NCI-H187 (cell line): Measurements from ENCODE around the gene ATG16L2.
"Not testable (repeated sequence)": the region's sequence is repeated elsewhere in the genome, so short reads cannot be mapped to it uniquely, and the experiment has no call there.

ENCODE experiments used
- DNase-seq, 2 experiments: peaks; one replicate each; lab custom pipeline; 2025; lab: John Stamatoyannopoulos, UW

Gene ATG16L2

DNA sequence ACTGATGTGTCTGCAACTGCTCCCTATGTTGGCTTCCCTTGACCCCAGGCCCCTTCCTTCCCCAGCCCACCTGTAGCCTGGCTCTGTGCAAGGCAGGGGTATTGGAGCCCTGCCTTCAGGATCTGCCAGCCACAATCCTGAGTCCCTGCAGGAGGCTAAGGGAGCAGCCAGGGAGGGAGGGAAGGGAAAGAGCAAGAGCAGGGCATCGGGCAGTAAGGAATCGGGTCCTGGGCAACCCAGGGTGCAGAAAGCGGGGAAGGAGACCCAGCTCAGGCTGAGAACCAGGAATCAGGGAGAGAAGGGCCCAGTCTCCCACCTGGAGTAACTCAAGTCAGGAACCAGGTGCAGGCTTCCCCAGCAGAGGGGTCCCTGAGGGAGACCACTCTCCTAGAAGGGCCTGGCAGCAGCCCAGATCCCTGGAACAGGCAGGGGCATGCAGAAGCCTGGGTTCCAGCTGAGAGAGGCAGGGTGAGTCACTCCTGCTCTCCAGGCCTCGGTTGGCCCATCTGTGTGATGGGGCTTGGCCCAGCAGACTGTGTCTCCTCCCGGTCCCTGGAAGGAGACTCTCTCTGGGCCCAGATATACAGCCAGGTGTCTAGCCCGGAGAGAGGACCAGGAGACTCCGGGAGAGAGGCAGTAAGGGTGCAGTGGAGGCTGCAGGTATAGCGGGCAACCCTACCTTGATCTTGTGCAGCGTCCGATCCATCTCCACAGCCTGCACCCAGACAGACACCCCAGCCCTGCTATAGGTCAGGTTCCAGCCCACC, 33.7 kb upstream of the ATG16L2 start:
- DNase-seq = no peak

DNA sequence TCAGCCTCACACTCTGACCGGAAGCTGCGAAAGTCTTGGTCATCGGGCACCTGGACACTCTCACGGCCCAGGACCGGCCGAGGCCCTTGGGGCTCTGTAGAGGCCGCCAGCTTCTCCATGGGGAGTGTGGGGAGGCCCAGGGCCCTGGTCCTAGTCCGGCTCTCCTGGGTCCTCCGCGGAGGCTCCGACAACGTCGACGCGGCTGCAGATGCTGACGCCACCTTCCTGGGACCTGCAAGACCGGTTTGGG, 33.2 kb upstream of the ATG16L2 start:
- DNase-seq = no peak

DNA sequence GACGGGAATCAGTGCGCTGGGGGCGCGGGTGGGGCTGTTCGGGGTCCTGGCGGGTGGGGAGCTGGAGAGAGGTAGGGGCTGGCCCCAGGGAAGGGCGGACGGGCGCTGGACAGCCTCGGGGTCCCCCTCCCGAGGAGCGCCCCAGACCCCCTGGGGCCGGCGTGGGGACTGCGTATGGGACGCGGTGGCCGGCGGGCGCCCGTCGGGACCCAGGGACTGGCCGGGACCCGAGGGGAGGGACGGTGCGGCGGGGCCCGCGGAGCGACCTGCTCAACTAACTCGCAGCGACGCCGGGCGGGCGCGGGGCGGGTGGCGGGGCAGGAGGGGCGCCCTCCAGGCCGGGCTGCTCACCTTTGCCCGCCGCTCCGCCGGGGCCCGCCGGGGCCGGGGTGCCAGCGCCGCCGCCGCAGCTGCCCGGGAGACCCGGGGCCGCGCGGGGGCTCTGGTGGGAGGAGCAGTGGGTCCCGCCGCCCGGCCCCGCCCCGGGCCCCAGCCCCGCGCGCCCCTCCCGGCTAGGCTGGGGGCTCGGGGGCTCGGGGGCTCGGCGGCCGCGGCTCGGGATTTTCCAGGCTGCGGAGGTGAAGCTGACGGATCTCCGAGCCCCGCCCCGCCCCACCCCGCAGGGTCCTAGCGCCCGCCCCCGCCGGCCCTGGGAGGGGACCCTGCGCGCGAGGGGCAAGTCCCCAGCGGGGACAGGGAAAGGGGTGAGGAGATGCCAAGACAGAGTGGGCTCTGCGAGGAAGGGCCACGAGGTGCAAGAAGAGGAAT, 32.7 kb upstream of the ATG16L2 start:
- DNase-seq = peak in 1 of 2 experiments; percentile 39

DNA sequence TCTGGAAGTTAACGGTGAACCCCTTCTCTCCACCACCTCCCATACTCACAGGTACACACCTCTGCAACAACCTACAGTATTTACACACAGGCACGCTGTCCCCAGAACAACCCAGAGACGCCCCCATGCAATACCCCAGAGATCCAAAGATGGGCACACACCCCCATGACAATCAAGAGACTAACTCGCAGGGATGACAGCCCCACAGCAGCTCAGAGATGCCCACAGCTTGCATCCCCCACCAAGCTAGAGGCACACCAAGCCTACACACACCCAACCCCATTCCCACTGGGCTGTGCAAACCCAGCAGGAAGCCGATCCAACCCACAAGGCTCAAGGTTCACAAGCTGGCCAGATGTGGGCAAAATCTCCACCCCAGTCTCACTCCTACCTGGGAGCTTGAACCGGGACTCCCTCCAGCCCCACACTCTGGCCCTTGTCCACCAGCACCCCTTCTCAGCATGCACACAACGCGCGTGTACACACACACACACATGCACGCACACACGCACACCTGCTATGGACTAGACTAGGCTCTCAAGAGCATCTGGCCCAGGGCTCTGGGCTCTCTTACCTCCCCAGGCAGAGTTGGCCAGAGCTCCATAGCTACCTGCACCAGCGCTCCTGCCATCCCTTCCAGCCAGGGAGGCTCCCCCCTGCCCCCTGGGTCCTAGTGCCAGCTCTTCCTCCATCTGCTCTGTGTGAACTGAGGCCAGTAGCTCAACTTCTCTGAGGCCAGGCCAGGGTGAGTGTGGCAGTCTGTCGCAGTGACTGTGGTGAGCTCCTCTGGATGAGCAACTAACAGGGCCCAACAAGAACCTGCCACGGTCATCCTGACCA, 31.9 kb upstream of the ATG16L2 start:
- peak; percentile 40 to 63 for DNase-seq

DNA sequence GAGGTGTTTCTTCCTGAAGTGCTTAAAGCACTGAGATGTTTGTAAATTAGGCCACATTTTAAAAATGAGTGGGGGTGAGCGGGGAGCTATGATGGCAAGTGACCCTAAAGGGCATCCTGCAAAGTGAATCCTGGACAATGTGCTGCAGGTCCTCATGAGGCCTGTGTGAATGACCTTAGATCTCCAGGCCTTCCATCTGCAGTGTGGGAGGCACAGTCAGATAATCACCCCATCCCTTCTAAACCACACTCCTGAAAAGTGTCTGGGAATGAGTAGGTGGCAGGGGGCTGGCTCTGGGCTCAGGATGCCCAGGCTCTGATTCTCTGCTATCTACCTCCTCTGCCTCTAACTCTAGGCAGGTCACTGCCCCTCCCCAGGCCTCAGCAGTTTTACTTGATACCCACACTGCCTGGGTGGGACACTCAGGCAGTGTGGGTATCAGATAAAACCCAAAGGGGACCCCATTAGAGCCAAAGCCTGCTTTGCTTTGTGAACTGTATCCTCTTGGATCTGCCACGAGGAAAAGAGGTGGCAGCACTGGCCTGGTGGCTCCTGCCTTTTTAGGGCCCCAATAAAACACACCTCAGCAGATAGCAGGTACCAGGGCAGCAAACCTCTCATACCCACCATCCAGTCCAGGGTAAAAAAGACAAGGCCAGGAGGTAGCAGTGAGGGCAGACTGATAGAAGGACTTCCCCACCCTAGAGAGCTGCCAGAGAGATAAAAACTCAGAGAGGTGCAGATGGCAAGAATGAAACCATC, 30.9 kb upstream of the ATG16L2 start:
- no peak for DNase-seq

DNA sequence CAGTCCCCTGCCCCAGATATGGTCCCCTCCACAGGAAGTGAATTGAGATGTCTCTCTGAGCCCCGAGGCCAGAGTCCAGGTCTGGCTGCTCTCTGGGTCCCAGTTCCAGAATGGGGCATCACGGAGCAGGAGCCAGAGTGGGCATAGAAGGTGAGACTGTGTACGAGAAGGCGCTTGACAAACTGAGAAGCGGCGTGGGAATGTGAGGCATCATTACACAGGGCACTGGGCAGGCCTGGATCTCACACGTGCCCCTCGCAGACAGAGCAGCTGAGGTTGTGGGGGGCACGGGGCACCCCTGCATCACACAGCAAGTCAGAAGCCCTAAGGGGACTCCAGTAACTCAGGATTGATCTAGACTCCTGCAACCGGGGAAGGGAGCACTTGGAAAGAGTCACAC, 29.5 kb upstream of the ATG16L2 start:
- no peak for DNase-seq

DNA sequence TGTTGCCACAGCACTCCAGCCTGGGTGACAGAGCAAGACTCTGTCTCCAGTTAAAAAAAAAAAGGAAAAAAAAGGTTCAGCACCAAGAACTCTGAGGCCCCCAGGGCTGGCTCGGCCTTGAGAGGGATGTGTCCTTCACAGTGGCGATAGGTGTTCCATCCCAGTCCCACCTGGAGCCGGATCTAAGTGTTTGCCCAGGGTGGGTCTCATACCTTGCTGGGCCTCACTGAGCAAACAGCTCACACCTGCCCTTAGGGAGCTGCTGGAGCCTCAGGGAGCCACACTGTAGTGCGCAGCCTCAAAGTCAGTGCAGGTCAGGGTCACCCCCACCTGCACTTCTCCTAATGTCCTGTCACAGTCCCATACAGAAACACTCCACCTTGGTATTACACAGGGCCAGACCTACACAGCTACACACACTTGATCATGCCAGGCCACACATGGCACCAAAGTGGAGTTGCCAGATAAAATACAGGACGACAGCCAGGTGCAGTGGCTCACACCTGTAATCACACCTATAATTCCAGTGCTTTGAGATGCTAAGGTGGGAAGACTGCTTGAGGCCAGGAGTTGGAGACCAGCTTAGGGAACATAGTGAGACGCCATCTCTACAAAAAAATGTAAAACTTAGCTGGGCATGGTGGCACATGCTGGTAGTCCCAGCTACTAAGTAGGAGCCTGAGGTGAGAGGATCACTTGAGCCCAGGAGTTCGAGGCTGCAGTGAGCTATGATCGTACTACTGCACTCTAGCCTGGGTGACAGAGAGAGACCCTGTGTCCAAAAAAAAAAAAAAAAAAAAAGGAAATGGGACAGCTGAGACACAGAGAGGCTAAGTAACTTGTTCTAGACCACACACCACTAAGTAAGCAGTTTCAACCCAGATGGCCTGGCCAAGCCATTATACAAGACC, 27.7 kb upstream of the ATG16L2 start:
- peak; percentile 27 to 77 for DNase-seq

DNA sequence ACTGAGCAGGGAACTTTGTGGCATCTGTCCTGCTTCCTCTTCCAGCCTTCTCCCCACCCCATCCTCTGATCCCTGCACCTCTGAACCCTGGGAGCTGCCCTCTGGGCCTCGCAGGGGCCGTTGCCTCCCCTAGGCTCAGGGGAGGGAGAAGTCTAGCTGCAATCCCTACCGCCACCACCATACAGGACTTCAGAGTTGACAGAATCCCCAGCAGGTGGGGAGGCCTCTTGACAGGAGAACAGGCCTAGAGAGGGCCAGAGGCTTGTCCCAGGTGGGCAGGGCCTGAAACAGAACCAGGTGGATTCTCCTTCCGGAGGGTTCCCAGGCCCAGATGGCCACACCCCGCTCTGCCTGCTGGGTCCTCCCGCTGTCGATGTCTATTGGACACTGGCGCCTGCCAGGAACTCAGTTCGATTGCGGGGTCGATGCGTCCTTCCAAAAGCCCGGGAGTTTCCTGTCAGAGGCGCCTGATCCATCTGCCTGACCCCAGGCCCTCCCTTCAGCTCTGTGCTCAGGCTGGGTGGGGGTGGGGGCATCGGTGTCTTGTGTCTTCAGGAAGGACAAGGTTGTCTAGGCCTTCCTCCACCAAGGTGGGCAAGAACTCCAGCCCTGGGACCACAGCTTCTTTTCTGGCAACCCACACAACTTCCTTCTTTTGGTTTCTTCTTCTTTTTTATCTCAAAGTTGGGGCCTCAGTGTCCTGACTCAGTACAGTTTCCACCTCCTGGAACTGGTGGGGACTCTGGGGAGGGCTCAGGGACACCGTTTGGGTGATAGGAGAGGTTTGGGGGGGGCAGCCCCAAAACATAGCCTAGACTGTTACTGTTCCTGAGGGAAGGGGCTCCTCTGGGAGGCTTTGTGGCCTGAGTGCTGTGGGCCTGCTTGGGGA, 26.8 kb upstream of the ATG16L2 start:
- peak; percentile 78 to 89 for DNase-seq

DNA sequence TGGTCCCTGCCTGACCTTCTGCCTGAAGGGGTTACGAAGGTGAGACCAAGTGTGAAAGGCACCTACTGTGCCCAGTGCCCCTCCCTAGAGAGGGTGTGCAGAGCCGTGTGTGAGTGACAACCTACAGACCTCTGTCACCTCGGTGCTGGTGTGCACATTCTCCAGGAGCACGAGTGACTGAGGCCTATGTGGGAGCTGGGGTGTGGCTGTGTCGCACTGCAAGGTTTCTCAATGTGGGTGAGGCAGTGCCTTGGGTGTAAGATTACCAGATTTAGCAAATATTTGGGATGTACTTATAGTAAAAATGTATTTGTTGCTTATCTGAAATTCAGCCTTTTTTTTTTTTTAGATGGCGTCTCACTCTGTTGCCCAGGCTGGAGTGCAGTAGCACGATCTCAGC, 26.0 kb upstream of the ATG16L2 start:
- DNase-seq = no peak

DNA sequence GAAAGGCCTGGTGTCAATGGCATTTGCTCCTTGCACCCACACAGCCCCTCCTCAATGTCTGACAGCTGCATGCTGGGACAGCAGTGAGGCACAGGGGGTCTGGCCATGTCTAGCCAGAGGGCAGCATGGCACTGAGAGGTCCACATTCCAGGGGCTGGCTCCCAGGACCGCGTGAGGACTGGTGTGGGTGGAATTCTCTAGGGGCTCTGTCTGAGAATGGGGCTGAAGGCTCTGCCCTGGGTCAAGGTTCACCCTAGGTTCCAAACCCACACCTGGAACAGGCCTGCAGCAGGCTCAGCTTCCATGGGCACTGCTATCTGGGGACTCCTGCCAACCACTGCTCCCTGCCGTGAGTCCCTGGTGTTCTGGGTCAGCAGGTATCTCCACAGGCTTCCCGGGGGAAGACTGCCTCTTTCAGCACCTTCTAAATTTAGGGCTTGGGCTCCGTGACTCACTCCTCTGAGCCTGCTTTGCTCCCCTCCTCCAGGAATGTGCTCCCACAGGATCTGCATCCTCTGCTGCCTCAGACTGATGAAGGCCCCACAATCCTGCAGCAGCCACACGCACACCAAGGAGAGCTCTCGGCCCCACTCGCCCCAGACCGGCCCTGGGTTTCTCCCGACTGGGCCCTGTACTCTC, 24.6 kb upstream of the ATG16L2 start:
- DNase-seq = no peak

DNA sequence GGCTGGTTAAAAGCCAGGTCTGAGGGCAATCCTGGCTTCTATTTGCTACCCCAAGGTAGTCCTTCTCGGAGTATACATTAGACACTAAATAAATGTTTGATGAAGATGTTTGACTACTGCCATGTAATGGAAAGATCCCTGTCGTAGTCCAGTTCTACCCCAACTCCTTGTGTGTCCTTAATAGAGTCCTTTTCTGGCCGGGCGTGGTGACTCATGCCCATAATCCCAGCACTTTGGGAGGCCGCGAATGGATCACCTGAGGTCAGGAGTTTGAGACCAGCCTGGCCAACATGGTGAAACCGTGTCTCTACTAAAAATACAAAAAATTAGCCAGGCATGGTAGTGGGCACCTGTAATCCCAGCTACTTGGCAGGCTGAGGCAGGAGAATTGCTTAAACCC, 23.0 kb upstream of the ATG16L2 start:
- DNase-seq = not testable (repeated sequence)

DNA sequence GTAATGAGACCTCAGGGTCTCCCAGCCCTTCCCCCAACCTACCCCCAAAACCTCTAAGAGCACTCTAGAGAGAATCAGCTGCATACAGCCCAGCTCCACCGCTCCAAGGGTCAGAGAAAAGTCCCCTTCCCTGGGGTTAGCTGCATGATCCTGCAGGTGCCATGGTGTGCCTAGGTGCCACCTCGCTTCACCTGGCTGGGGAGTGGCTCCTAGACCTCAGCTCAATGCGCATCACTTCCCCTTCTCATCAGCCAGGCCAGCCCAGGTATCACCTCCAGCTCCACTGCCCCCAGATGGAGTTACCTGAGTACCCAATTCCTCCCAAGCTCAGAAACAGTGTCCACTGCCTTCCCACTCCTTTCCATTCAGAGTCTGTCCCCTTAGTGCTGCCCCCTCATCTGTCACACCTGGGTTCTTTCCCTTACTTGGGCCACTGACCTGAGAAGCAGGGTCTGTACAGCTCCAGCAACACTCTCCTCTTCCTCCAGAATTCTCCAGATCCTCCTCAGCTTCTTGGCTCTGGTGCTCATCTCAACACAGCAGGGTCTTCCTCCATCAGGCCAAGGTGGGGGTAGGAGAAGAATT, 21.7 kb upstream of the ATG16L2 start:
- no peak for DNase-seq

DNA sequence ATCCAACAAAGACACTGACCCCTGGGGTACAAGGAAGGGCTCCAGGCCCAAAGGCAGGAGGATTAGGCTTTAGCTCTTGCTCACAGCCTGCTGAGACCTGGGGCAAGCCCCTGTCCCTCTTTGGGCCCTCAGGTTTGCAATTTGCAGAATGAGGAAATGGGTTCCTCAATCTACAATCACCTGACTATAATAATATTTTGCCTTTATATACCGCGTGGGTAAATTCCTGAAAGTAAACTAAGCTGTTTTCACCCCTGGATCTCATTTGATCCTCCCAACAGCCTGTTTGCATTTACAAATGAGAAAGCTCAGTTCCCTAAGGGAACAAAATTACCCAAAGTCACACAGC, 21.2 kb upstream of the ATG16L2 start:
- no peak for DNase-seq

DNA sequence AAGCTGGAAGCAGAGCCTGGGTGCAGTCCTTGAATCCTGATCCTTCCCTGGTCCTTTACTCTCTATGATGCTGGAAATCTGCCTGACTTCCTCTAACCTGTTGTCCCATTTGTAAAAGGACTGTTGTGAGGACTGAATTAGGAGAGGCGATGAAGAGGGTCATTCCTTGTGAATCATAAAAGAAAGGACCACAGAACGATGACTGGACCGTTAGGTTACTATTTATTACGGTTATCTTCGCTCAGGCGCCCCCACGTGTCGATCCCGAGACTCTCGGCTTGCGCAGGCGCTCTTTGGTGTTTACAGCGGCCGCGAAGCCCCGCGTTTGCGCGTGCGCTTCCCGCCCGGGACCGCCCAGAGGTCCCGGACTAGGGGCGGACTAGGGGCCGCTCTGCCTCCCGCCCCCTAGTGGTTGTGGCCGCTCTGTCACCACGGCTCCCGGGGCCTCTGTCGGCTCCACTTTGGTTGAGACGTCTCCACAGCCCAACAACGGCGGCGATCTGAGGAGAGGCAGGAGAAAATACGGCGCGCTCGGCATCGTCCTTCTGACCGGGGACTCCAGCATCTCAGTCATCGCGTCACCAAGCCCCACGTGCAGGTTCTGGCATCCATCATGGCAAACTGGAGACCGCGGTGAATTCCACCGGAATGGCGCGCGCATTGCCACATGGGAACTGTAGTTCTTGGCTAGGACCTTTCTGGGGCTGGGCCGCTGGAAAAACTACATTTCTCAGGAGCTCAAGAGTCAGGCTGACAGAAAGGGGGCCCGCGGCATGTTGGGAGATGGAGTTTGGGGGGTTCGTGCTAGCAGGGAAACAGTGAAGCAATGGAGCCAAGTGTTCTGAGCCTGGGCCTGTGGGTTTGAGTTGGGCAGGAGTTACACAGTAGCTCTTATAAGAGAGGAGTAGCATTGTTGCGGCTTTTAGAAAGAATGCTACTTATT, 20.5 kb upstream of the ATG16L2 start, which contains the start of gene STARD10:
TSS of gene STARD10 (minus strand) at position 623 of the 943 bp plus-strand sequence. CDS start 12,866 bp downstream, outside the sequence.
- DNase-seq = peak; percentile 91 to 93

DNA sequence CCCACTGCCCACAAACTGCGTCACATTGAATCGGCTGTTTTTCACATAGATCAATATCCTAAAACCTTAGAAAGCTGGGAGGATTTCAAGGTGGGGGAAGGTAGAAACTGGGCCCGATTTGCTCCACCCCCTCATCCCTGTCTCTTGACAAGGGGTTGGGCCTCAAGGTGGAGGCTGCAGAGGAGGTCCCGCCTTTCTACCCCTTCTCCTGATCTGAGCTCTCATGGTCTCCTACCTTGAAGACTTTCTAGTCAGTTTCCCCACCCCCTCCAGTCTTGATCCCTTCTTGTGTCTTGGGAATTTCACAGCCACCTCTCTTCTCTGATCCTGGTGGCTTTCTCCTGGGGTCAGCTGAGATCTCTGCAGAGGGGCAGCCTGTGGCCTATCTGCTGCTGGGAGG, 15.8 kb upstream of the ATG16L2 start:
- DNase-seq = no peak

DNA sequence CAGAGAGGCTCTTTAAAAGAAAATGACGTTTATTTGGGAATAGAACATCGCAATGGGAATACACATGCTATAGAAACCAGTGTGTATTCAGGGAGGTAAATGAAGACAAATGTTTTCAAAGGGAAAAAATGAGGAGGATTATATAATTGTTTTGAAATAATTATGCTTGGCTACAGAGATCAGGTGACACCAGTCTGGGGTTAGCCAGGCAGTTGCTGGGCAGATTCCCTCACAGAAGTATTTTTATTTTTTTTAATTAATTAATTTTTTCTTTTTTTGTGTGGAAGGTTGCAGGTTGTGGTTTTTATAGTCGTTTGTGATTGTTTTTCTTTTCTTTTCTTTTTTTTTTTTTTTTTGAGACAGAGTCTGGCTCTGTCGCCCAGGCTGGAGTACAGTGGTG, 14.8 kb upstream of the ATG16L2 start:
- DNase-seq = no peak

DNA sequence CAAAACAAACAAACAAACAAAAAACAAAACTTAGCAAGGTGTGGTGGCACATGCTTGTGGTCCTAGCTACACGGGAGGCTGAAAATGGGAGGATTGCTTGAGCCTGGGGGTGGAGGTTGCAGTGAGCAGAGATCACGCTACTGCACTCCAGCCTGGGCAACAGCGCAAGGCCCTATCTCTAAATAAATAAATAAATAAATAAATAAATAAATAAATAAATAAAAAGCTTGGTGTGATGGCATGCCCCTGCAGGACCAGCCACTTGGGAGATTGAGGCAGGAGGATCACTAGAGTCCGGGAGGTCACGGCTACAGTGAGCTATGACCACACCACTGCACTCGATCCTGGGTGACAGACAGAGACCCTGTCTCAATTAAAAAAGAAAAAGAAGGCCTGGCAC, 11.4 kb upstream of the ATG16L2 start:
- DNase-seq = no peak

DNA sequence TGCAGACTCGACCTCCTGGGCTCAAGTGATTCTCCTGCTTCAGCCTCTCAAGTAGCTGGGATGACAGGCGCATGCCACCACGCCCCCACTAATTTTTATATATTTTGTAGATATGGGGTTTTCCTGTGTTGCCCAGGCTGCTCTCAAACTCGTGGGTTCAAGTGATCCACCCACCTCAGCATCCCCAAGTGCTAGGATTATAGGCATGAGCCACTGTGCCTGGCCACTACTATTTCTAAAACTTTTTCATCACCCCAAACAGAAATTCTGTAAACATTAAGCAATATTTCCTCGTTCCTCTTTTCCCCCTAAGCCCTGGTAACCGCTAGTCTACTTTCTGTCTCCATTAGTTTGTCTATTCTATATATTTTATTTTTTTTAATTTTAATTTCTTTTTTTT, 9.0 kb upstream of the ATG16L2 start:
- no peak for DNase-seq
